H1 (cell line): ENCODE data around the gene ADAMTS8. TPM values are rescaled to one million over a fixed set of nuclear protein-coding genes. Genes with fewer than 3 reads are reported as not detected.

Experiments
- ATF3 ChIP-seq: IDR thresholded peaks from 2 replicates; pipeline ENCODE4 v1.6.1; 2011; ENCODE audit warnings: low read depth, mild to moderate bottlenecking, low read length; ENCODE audit not compliant: insufficient read depth
- CBX8 ChIP-seq: fragments of 300-800, 300-1000 bp; sonication (generic); IDR thresholded peaks from 2 replicates; pipeline ENCODE4 v1.7.1; 2016; ENCODE audit warnings: low read depth, low read length, borderline replicate concordance
- CHD7 ChIP-seq: fragments of 300-600 bp; sonication (generic); IDR thresholded peaks from 2 replicates; pipeline ENCODE4 v1.7.1; 2012; ENCODE audit warnings: low read length, moderate library complexity, mild to moderate bottlenecking, inconsistent platforms; ENCODE audit not compliant: insufficient replicate concordance
- polyA plus RNA-seq, 7 experiments: library from polyadenylated mRNA; depleted of rRNA in 3 of 7; stranded (reverse) in 5 of 7; unstranded in 2 of 7; fragments of >200 nt in 5 of 7; fragments of 200-250 nt in 2 of 7; gene quantifications; 1 replicate in 5 of 7; 2 replicates in 1 of 7; 4 replicates in 1 of 7; pipeline versions ENCODE4 v1.2.1 to v1.2.3, GENCODE V29; 2011 to 2013; ENCODE audit warnings: missing spikeins in 2 of 7, mixed read lengths in 2 of 7
- total RNA-seq: library from RNA; stranded (reverse); fragmentation: NEBNext Ultra II Directional; extraction: Animal tissue kit (Norgen Biotek cat#: 25700); gene quantifications from 2 replicates; pipeline ENCODE4 v1.2.1, GENCODE V29; 2021

Gene ADAMTS8
- total and polyA plus RNA-seq, 2 of the 8 experiments (the other 6 are each of a cell fraction or from before 2014, with no cell fraction given): 9.3 to 16.6 TPM

- TF ChIP-seq CHD7: no peak
- TF ChIP-seq CBX8: no peak
- TF ChIP-seq ATF3: no peak
Observed at GRCh38 chr11:130441719-130442118, 13.3 kb upstream of the ADAMTS8 start (continued).
